Ecto neural progenitor cell (in vitro differentiated cells): ENCODE results near the gene ROBO1.
"Not testable (repeated sequence)": the region's sequence is repeated elsewhere in the genome, so short reads cannot be mapped to it uniquely, and the experiment has no call there.

Experiments used
- DNase-seq: peaks from one replicate; pipeline ENCODE4 v3.0.0-alpha.2; 2018; ENCODE audit warnings: low spot score

ROBO1 gene

DNA sequence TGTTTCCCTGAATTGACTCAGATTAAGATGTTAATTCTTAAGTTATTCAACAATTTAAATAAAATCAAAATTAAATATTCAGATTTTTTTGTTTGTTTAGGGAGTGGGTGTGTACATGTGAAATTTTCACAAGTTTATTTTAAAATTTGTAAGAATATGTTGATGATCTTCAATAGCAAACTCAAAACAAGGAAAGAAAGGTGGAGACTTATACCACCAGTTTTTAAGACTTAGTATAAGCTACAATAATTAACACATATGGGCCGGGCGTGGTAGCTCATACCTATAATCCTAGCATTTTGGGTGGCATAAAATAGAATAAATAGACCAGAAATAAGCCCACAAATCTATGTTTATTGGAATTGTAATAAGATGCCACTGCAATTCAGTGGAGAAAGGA, 1084.5 kb downstream of the ROBO1 start:
- no peak for DNase-seq

DNA sequence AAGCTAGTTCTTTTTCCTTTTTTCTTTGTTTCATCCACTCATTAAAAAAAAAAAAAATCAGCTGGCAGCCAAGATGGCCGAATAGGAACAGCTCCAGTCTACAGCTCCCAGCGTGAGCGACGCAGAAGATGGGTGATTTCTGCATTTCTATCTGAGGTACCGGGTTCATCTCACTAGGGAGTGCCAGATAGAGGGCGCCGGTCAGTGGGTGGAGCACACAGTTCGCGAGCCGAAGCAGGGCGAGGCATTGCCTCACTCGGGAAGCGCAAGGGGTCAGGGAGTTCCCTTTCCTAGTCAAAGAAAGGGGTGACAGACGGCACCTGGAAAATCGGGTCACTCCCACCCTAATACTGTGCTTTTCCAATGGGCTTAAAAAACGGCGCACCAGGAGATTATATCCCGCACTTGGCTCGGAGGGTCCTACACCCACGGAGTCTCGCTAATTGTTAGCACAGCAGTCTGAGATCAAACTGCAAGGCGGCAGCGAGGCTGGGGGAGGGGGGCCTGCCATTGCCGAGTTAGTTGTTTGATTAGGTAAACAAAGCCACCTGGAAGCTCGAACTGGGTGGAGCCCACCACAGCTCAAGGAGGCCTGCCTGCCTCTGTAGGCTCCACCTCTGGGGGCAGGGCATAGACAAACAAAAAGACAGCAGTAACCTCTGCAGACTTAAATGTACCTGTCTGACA, 1092.5 kb downstream of the ROBO1 start:
- DNase-seq, result not testable (repeated sequence)

DNA sequence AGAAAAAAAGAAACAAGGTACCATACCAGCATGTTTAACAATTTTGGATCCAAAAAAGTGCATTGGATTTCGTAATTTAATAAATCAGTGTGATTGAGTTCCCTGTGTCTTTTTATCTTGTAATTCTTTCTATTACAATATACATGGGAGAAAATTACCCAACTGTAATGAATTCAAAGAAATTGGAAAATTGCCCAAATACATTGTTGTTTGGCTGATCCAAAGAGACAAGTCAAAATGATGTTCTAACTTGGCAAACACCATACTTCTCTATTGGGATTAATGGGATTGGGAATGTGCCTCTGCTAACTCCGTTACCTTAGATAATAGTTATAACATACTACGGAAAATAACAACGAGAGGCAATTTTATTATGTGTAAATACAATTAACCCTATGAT, 1097.1 kb downstream of the ROBO1 start:
- no peak for DNase-seq

DNA sequence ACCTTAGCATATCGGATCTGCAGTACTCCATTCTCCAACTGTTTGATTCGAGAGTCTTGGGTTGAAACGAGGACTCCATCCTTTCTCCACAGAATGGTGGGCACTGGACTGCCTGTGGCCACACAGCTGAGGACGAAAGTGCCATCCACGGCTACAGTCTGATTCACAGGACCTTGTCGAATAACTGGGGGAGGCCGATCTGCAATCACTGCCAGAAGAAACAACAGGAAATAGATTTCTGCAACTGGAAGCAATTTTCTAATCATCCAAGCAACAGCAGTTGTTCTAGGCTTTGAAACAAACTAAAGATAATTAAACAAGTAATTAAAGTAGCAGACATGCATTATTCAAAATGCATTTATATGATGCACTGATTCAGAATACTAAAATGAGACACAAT, 1097.7 kb downstream of the ROBO1 start:
- no peak for DNase-seq

DNA sequence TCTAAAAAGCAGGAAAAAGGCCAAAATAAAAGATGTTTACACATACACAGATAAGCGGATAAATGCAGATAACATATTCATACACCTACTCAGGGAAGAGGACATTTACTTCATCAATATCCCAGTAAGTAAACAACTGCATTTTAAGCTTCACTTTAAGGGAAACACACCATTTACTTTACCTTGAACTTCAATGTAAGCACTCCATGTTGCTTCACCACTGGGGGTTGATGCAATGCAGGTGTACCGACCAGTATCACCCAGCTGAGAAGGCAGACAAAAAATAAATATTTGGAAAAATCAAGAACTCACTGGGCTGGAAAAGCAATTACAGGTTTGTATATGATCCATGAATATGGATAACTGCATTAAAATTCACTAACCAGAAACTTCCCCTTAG, 1099.5 kb downstream of the ROBO1 start:
- no peak for DNase-seq

DNA sequence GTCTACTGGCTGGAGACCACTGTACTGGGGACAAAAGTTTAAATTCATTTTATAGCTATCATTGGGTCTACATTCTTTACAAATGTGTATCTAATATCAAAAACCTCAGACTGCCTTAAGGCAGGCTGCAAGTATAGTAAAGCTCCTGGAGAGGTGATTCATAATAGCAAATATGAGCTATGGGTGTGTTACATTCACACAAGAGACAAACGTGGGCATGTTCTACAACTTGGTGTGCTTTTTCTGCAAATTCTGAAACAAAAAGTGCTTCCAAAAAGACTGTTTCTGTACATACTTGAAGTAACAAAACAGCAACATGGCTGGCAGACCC, 1101.4 kb downstream of the ROBO1 start:
- no peak for DNase-seq

DNA sequence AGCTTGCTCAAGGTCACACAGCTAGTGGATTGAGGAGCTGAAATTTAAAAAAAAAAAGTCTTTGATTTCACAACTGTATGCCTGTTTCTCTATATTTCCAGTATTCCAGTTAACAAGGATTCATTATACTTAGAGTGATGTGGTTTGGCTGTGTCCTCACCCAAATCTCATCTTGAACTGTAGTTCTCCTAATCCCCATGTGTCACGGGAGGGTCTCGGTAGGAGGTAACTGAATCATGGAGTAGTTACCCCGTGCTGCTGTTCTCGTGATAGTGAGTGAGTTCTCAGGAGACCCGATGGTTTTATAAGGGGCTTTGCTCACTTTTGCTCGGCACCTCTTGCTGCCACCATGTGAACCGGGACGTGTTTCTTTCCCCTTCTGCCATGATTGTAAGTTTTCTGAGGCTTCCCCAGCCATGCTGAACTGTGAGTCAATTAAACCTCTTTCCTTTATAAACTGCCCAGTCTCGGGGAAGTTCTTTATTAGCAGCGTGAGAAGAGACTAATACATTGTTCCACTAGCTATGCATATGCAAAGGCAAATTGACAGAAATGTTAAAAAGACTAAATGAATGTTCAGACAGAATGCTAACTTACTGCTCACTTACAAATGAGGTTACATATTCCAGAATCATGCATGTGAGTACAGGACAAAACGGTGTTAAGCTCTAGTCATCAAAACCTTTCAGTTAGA, 1101.9 kb downstream of the ROBO1 start:
- no peak for DNase-seq

DNA sequence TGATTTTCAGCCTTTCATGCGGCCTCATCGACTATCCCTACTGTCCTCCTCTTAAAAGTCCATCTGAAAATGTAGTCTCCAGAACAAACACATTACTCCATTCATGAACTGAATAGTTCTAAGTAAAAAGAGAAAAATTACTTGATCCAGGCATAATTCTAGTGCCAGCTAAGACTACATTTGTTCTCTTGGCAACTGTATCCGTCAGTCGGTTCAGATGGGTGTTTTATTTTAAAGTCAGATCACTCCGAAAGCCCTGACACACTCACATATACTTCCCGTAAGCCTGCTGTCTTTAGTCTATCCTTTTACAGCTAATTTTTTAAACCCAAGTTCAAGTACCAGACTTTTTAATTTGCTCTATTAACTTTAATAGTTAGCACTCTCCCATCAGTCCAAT, 1102.7 kb downstream of the ROBO1 start:
- DNase-seq, result no peak

DNA sequence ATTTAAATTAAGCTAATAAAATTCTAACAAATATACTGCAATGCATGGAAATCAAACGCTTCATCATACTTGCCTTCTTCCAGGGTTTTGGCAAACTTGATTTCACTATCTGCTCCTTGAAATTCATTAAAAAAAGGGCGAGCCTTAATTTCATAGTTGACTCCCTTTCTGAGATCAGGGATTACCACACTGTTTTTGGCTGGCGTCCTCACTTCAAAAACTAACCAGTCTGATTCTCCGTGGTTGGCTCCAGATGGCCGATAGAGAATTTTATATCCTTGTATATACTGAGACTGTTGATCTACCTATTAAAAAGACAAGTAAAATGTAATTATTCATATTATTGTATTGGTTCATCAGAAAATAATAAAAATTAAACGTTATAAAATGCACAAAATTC, 1106.8 kb downstream of the ROBO1 start:
- no peak for DNase-seq

DNA sequence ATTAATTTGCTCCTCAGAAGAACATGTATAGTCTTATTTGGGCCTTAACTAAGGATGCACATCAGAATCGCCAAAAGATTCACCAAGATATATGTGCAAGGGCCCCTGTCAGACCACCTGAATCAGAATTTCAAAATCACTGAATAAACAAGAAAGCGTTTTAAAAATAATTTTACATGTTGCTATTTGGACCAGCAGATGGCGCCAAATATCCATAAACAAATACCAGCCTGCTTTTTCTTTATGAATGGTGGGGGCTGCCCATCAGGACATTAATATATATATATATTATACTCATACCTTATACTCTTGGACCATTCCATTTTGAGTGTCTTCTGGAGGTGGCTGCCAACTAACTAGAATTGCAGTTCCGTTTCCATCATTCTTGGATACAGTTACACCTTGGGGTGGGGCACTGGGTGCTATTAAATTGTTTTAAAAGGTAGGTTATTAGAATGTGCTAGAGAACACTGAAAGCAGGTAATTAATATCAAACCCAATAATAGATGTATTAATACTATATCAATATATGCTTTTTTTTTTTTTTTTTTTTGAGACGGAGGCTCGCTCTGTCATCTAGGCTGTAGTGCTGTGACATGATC, 1108.3 kb downstream of the ROBO1 start:
- DNase-seq, result no peak

DNA sequence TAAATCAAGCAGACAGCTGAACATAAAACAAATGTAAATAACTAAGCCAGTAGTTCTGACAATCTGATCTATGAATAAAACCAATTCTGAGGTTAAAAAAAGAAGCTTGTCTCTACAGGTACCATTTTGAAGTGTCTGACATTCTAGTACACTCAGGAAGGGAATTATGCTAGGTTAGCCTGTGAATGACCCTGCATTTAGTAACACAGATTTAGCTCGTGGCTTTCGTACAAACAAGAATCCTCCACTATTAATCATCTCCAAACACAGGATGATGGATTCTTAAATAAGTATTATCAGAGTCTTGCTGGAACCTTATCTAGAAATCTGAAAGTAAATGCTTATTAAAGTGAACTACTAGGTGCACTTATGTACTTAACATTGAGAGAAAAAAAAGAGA, 1120.1 kb downstream of the ROBO1 start:
- no peak for DNase-seq

DNA sequence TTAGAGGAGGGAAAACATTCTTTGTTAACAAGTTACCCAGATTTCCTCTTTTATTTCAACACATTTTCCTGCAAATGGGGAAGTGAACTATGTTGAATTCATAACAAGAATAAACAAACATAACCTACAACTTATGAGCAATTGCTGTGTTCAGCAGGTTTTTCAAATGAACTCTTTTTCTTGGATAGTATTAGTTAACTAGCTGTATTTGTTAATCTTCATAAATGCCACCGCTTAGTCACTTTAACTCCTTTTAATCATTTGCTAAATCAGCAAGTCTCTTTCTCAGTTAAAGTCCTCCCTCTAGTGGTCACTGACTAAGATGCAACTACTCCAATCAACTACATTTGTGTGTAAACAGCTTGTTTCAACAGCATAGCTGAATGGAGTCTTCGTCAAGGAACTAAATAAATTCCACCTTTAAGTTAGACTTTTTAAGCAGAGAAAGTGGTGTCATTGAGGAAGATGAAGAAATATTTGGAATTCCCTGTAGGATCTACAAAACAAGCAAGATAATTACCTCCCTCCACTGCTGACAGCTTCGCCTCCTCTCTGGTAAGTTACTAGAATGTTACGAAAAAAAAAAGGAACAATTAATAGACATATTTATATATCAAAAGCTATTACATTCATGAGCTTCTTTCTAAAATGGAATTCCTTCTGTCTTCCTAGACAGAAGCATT, 1122.0 kb downstream of the ROBO1 start:
- no peak for DNase-seq

DNA sequence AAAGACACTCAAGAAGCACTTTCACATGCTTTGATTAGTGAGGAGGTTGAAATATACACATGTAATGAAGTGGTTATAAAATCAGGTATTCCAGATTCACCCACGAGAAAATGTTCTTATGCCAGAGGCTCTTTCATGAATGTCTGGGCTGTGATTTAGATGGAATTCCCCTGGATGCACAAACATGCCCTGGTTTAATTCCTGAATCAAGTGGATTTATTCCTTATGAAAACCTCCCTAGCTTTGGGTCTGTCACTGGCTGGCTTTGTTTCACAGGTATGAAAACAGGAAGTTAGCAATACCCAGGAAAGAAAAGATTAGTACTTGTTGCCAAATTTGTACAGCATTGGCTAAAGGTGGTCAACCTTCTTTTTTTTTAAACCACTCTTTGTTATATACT, 1123.0 kb downstream of the ROBO1 start:
- no peak for DNase-seq

DNA sequence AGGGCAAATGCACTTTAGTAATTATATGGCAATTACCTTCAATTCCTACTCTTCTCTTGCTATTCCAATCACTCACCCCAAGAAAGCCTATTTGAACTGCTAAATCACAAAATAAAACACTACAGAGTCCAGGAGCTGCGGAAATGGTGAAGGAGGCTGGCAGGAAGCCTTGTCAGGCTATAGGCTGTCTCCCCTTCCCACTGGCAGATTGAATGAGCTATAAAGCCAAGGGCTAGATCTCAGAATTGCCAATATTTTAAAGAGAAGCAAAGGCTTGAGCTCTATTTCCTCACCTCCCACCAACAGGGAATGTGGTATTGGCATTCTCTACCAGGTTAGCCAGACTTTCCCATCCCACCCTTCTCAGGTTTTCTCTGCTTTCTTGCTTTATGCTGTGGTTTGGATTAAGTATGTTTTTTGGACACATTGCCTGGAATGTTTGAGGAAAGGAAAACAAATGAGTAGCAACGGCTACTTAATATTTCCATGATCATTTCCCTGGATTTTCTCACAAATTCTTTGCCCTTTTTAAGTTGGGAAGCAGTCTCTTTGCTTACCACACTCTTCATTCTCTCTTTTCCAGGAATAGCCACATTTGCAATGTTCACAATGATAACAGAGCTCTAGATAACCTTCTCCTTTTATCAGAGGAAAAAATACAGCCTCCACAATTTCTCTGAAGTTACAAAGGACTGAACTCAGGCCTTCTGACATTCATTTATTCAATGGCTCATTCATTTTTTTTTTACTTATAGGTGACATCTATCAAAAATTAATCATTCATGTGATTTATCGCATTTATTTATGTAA, 1125.4 kb downstream of the ROBO1 start:
- no peak for DNase-seq

DNA sequence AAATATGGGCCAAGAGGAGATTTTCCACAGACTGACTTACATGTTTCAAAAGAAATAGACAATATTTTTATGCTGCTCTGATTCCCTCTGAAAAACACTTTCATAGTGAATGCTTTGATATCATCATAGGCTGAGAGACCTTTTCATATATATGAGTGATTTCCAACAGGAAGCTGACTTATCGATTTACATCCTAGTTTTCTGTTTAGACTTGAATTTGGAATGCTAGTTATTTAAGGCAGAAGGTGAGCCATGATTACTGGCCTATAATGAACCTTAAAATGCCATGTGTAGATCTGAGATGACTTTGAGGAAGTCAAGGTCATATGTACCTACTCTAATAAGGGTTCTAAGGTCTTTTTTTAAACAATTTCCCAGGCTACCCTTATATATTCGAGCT, 1126.1 kb downstream of the ROBO1 start:
- no peak for DNase-seq

DNA sequence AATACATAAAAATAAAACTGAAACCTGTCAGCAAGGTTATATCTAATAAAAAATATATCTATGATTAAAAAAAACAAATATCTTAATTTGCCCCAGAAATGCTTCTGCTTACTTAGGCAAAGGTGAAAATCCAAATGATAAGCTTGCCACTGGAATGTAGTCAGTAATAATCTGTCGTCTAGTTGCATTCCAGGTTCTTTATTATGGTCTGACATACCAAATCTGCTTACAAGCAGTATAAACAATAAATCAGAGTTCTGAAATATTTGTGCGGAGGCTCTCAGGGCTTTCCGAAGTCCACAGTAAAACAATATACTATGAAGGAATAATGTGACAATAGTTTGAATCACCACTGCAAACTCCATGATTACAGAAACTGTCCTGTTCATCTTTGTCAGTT, 1133.5 kb downstream of the ROBO1 start:
- no peak for DNase-seq

DNA sequence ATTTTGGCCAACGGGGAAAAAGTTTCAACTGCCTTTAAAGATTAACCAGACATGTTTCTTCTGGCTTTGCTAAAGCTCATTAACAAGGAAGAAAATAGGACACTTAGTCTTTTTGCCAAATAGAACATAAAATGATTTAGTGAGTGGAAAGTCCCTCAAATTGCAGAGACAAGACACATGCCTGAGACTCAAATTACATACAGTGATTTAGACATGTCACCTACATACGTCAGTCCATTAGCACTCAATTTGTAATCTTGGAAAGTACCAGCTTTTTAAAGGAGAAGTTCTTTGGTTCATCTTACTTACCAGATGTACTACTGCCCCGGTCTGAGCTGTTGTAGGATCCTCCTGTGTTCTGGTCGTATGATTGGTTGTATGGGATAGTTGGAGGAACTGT, 1134.2 kb downstream of the ROBO1 start:
- no peak for DNase-seq

DNA sequence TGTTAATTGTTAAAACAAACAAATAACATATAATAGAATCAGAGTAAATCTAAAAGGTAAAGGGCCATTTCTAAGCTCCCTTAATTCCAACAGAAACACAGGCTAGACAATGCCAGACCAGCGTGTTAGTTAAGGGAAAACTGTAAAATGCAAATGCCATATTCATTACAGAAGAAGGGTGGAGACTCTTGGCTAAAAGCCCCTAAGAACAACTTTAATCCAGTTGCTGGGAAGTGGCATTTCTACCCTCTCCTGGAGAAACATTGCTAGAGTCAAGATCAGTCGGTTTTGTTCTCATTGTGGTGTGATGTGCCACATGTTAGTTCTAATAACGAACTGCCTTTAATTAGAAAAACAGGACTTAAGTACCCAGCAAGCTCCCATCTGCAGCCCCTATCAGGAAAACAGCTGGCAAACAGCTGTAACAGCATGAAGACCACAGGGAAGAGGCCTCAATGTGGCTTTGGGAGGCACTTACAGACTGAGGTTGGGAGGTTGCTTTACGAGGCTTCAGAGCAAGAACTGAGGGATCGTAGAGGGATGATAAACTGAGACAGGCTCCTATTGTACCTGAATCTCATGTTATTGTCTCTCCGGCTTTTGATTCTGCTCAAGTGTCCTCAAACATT, 1134.8 kb downstream of the ROBO1 start:
- DNase-seq, result no peak

DNA sequence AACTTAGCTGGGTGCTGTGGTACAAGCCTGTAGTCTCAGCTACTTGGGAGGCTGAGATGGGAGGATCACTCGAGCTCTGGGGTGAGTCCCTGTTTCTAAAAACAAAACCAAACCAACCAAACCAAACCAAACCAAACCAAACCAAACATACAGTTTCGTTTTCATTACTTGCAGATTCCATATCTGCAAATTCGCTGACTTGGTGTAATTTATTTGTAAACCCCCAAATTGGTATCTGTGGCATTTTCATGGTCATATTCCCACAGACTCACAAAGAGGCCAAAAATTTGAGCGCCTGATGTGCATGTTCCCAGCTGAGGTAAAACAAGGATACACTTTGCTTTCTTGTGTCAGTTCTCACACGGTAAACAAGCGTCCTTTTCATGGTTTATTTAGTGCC, 1138.3 kb downstream of the ROBO1 start:
- DNase-seq, result no peak

DNA sequence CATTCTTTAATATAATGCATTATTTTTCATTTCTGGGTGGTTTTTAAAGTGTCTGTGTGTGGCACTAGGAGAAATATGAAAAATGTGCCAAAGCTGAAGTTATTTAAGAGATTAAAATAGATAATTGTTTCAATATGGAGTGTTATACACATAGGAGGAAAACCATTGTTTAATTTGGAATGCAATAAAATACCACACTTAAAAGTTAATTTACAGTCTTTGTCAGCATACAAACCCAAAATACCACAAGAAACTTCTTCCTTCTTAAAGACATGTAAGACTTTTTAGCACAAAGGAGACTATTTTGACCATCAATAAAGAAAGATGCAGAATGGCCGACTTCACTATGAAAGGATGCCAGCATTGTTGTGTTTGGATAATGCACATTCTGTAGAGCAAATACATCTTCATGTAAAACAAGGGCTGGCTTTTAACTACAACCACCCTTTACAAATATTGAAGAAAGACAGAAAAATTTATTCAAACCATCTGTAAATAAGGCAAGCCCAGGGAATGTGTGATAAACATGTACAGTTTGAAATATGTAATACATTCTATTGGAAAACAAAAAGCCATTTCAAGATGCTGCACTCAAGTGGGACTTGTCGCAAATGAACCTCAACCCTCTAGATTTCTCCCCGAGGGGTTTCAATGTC, 1146.6 kb downstream of the ROBO1 start:
- no peak for DNase-seq

DNA sequence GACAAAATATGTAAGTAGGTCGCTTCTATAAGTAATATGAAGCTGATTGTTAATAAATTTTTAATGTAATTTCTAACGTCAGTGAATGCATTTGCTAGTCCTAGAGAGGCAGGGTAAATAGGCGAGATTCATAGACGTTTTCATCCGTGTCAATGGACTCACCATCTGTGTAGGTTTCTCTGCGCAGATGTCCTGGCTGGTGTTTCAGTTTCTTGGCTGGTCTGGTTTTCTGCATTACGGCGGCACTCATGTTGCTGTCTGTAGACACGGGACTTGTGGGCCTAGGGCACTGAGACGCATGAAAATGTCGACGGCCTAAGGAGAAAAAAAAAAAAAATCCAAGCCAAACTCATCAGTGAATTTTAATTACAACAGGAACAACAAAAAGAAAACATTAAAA, 1153.3 kb downstream of the ROBO1 start:
- DNase-seq, result no peak
